Chondrocyte (in vitro differentiated cells): ENCODE results near the gene CDR2. TPM values are rescaled to one million over a fixed set of nuclear protein-coding genes. Genes with fewer than 3 reads are reported as not detected.

Experiments used
- DNase-seq: peaks from one replicate; pipeline ENCODE4 v3.0.0; 2021; ENCODE audit warnings: mixed read lengths, low spot score
- H3K27ac Mint-ChIP-seq: one replicate; pipeline ENCODE4 v1.8.0; 2021; ENCODE audit warnings: mild to moderate bottlenecking, moderate library complexity, mixed read lengths; ENCODE audit not compliant: unreplicated experiment
- H3K27me3 Mint-ChIP-seq: 2 replicates; pipeline ENCODE4 v1.8.0; 2021; ENCODE audit warnings: low read depth, mixed read lengths
- H3K36me3 Mint-ChIP-seq: 2 replicates; pipeline ENCODE4 v1.8.0; 2021; ENCODE audit warnings: low read depth, mixed read lengths
- H3K4me1 Mint-ChIP-seq: 2 replicates; pipeline ENCODE4 v1.8.0; 2021; ENCODE audit warnings: low read depth, mild to moderate bottlenecking, mixed read lengths
- H3K4me3 Mint-ChIP-seq: one replicate; pipeline ENCODE4 v1.8.0; 2021; ENCODE audit warnings: mild to moderate bottlenecking, moderate library complexity, mixed read lengths; ENCODE audit not compliant: unreplicated experiment
- H3K9me3 Mint-ChIP-seq: 2 replicates; pipeline ENCODE4 v1.8.0; 2021; ENCODE audit warnings: low read depth, mixed read lengths
- total RNA-seq: library from RNA; stranded (reverse); gene quantifications from 3 replicates; pipeline ENCODE4 v1.2.1, GENCODE V29; 2021
- TF ChIP-seq, protein P1 (sequence below): fragments of 200-600 bp; sonication (generic); IDR thresholded peaks from 2 replicates; pipeline ENCODE4 v1.5.0; 2021; ENCODE audit warnings: antibody characterized with exemption, mild to moderate bottlenecking, moderate library complexity

Gene CDR2
- total RNA-seq, 1 donor from 2014 or later = 46.1 TPM

GRCh38 chr16:22388101-22388644 is 13.8 kb upstream of the CDR2 start:
- TF ChIP-seq, protein P1, sequence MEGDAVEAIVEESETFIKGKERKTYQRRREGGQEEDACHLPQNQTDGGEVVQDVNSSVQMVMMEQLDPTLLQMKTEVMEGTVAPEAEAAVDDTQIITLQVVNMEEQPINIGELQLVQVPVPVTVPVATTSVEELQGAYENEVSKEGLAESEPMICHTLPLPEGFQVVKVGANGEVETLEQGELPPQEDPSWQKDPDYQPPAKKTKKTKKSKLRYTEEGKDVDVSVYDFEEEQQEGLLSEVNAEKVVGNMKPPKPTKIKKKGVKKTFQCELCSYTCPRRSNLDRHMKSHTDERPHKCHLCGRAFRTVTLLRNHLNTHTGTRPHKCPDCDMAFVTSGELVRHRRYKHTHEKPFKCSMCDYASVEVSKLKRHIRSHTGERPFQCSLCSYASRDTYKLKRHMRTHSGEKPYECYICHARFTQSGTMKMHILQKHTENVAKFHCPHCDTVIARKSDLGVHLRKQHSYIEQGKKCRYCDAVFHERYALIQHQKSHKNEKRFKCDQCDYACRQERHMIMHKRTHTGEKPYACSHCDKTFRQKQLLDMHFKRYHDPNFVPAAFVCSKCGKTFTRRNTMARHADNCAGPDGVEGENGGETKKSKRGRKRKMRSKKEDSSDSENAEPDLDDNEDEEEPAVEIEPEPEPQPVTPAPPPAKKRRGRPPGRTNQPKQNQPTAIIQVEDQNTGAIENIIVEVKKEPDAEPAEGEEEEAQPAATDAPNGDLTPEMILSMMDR = no peak
- no peaks in the 10 kb centered on the region for H3K36me3 Mint-ChIP-seq

GRCh38 chr16:22386976-22387375 is 12.6 kb upstream of the CDR2 start:
- Mint-ChIP-seq H3K36me3 (no peaks in the 10 kb centered on the region), H3K4me3 (no peak overlapping the region), H3K27ac (peak overlapping the region; percentile 73), H3K27me3 (no peaks in the 10 kb centered on the region), H3K4me1 (peaks cover 13% of the 10 kb centered on the region), H3K9me3 (no peaks in the 10 kb centered on the region)
- DNase-seq = no peak
- TF ChIP-seq, protein P1 = no peak

More at GRCh38 chr16:22388101-22388644, 13.8 kb upstream of the CDR2 start:
- Mint-ChIP-seq H3K4me1 (peaks cover 13% of the 10 kb centered on the region), H3K4me3 (no peak overlapping the region), H3K27ac (no peak overlapping the region), H3K27me3 (no peaks in the 10 kb centered on the region), H3K9me3 (no peaks in the 10 kb centered on the region)
- DNase-seq = no peak

DNA sequence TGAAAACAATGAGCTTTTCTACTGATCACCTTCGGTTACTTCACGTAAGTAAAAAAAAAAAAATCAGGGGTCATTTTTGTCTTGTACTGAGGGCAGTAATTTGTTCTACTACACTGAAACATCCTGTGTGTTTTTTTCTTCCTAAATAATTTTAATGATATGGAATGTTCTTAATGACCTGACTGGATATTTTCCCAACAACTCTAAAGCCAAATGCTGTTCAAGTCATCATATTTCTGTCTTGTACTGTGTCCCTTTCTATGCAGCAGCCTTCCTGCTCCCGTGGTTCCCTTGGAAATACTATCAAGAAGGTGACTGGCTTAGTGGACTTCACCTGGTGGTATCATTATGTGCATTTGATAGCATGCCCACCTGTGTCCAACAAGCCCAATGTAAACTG is 10.8 kb upstream of the CDR2 start:
- Mint-ChIP-seq H3K4me3 (no peak overlapping the region), H3K4me1 (peaks cover 16% of the 10 kb centered on the region), H3K9me3 (no peaks in the 10 kb centered on the region), H3K27ac (no peak overlapping the region), H3K27me3 (no peaks in the 10 kb centered on the region), H3K36me3 (no peaks in the 10 kb centered on the region)
- TF ChIP-seq, protein P1 = no peak
- no peak for DNase-seq

GRCh38 chr16:22383827-22384226 is 9.4 kb upstream of the CDR2 start:
- Mint-ChIP-seq H3K36me3 (no peaks in the 10 kb centered on the region), H3K4me3 (no peak overlapping the region), H3K27me3 (no peaks in the 10 kb centered on the region), H3K27ac (no peak overlapping the region), H3K9me3 (no peaks in the 10 kb centered on the region), H3K4me1 (peaks cover 16% of the 10 kb centered on the region)
- no peak for DNase-seq
- TF ChIP-seq, protein P1 = no peak

DNA sequence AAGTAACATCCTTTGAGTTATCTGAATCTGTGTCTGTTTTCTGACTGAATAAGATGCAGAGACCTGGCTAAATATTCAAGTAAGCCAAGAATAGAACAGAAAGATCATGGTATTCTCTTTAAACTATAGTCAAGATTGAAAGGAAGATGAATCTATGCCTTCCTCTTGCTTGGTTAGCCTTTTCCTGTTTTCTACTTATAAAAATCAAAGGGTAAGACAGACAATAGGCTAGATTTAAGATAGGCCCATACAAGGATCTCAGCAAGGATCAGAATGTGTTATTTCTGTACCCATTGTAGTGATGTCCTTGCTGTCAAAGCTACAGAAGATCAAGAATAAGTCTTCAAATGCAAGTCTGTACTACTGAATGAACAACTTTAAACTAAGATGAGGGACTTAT is 7.0 kb upstream of the CDR2 start:
- H3K27ac Mint-ChIP-seq = no peak overlapping the region
- H3K4me1 Mint-ChIP-seq = peaks cover 3% of the 10 kb centered on the region
- no peaks in the 10 kb centered on the region for H3K27me3 Mint-ChIP-seq
- TF ChIP-seq, protein P1 = no peak
- no peaks in the 10 kb centered on the region for H3K36me3 Mint-ChIP-seq
- DNase-seq = no peak
- H3K9me3 Mint-ChIP-seq = no peaks in the 10 kb centered on the region
- no peak overlapping the region for H3K4me3 Mint-ChIP-seq
